Lower leg skin (tissue), 3 donors: ENCODE data around the gene ARL5B.
"Not testable (repeated sequence)": the region's sequence is repeated elsewhere in the genome, so short reads cannot be mapped to it uniquely, and the experiment has no call there.

Experiments
- POLR2A ChIP-seq, 2 donors: fragments of 450-650 bp; IDR thresholded peaks; one replicate each; pipeline ENCODE4 v1.6.1; 2016 to 2017; ENCODE audit warnings: antibody characterized with exemption in 2 of 2, mild to moderate bottlenecking in 1 of 2, moderate library complexity in 1 of 2
- TF ChIP-seq, protein P1 (sequence below), 3 donors: fragments of 450-650 bp; IDR thresholded peaks; one replicate each; pipeline ENCODE4 v1.5.1; 2016; ENCODE audit warnings: antibody characterized with exemption in 3 of 3, mild to moderate bottlenecking in 3 of 3, moderate library complexity in 2 of 3

GRCh38 chr10:18637400-18637799 is 21.8 kb upstream of the ARL5B start:
- TF ChIP-seq, protein P1, sequence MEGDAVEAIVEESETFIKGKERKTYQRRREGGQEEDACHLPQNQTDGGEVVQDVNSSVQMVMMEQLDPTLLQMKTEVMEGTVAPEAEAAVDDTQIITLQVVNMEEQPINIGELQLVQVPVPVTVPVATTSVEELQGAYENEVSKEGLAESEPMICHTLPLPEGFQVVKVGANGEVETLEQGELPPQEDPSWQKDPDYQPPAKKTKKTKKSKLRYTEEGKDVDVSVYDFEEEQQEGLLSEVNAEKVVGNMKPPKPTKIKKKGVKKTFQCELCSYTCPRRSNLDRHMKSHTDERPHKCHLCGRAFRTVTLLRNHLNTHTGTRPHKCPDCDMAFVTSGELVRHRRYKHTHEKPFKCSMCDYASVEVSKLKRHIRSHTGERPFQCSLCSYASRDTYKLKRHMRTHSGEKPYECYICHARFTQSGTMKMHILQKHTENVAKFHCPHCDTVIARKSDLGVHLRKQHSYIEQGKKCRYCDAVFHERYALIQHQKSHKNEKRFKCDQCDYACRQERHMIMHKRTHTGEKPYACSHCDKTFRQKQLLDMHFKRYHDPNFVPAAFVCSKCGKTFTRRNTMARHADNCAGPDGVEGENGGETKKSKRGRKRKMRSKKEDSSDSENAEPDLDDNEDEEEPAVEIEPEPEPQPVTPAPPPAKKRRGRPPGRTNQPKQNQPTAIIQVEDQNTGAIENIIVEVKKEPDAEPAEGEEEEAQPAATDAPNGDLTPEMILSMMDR (IDR thresholded peaks at IDR 0.05) = not testable (repeated sequence)
- not testable (repeated sequence) for TF ChIP-seq POLR2A (IDR thresholded peaks at IDR 0.05)
